MCF 10A (cell line): ENCODE data around the gene PTGIS. TPM values are rescaled to one million over a fixed set of nuclear protein-coding genes. Genes with fewer than 3 reads are reported as not detected.

Experiments used
- BruUV-seq: library from RNA; stranded (reverse); fragments of 400-500 nt; replicated peaks from 2 replicates; lab custom pipeline; 2021; lab: Mats Ljungman, UMichigan
- CTCF ChIA-PET: fragments of 300-600 bp; sonication (Branson Sonifier 250); formaldehyde crosslinking; extraction: SDS; loops from one replicate; lab custom pipeline; 2021; ENCODE audit warnings: antibody characterized with exemption, inconsistent platforms; lab: Yijun Ruan, JAX
- POLR2A ChIA-PET: fragments of 300-600, 350-650 bp; sonication (Branson Sonifier 250); formaldehyde crosslinking; extraction: SDS; loops from one replicate; lab custom pipeline; 2020; ENCODE audit warnings: antibody characterized with exemption, inconsistent platforms; lab: Yijun Ruan, JAX
- DNase-seq: peaks from one replicate; pipeline ENCODE4 v3.0.0-alpha.2; 2018; ENCODE audit not compliant: unreplicated experiment
- H3K27ac Mint-ChIP-seq: one replicate; pipeline ENCODE4 v1.8.0; 2022; ENCODE audit warnings: mild to moderate bottlenecking, low read depth, mixed read lengths; ENCODE audit not compliant: unreplicated experiment
- H3K27me3 Mint-ChIP-seq: one replicate; pipeline ENCODE4 v1.8.0; 2022; ENCODE audit warnings: mixed read lengths; ENCODE audit not compliant: insufficient read depth, unreplicated experiment
- H3K36me3 Mint-ChIP-seq: one replicate; pipeline ENCODE4 v1.8.0; 2022; ENCODE audit warnings: mild to moderate bottlenecking, moderate library complexity, mixed read lengths; ENCODE audit not compliant: insufficient read depth, unreplicated experiment
- H3K4me1 Mint-ChIP-seq: one replicate; pipeline ENCODE4 v1.8.0; 2022; ENCODE audit warnings: mixed read lengths; ENCODE audit not compliant: insufficient read depth, unreplicated experiment
- H3K4me3 Mint-ChIP-seq: one replicate; pipeline ENCODE4 v1.8.0; 2022; ENCODE audit warnings: mild to moderate bottlenecking, moderate library complexity, mixed read lengths; ENCODE audit not compliant: unreplicated experiment
- H3K9me3 Mint-ChIP-seq: one replicate; pipeline ENCODE4 v1.8.0; 2022; ENCODE audit warnings: mixed read lengths; ENCODE audit not compliant: unreplicated experiment
- CTCF ChIP-seq: fragments of 200-600 bp; IDR thresholded peaks from one replicate; pipeline ENCODE4 v1.8.0; 2022; ENCODE audit warnings: antibody characterized with exemption, mild to moderate bottlenecking; ENCODE audit not compliant: unreplicated experiment
- intact Hi-C: fragments of 100-400 bp; cut with micrococcal nuclease; formaldehyde crosslinking; loops from 2 replicates; pipeline ENCODE4 v1.14.1; 2022
- total RNA-seq: library from RNA; stranded (reverse); gene quantifications from 2 replicates; pipeline ENCODE4 v1.2.3, GENCODE V29; 2022

PTGIS gene
- total RNA-seq, 1 experiment from 2014 or later = not detected

GRCh38 chr20:49558826-49559225, 9.1 kb downstream of the PTGIS start:
- CTCF ChIA-PET = interaction anchor here (0.6 to 23.9 kb wide), 3 partner anchors 18 to 48 kb away, joined by 3 to 411 read pairs (median 7); no protein-coding TSS in a partner anchor

GRCh38 chr20:49557449-49557848, 10.5 kb downstream of the PTGIS start:
- ChIA-PET POLR2A (interaction anchor here (0.7 to 1.0 kb wide), 2 partner anchors 21 to 43 kb away, joined by 3 read pairs; no protein-coding TSS in a partner anchor), CTCF (interaction anchor here (0.6 to 23.9 kb wide), 8 partner anchors 12 to 98 kb away, joined by 3 to 411 read pairs (median 4); no protein-coding TSS in a partner anchor)
- no peaks in the 10 kb centered on the region for H3K36me3 Mint-ChIP-seq
- peaks cover 34% of the 10 kb centered on the region for H3K27me3 Mint-ChIP-seq
- H3K4me1 Mint-ChIP-seq = peaks cover 14% of the 10 kb centered on the region
- no peaks in the 10 kb centered on the region for H3K9me3 Mint-ChIP-seq
- intact Hi-C loops = no loop called here
- TF ChIP-seq CTCF = no peak
- no peak overlapping the region for H3K4me3 Mint-ChIP-seq
- no peak overlapping the region for H3K27ac Mint-ChIP-seq
- BruUV-seq = no TSS peak
- no peak for DNase-seq

More at GRCh38 chr20:49558826-49559225, 9.1 kb downstream of the PTGIS start:
- Mint-ChIP-seq H3K27me3 (peaks cover 34% of the 10 kb centered on the region), H3K27ac (no peak overlapping the region), H3K4me3 (no peak overlapping the region), H3K36me3 (no peaks in the 10 kb centered on the region), H3K9me3 (no peaks in the 10 kb centered on the region), H3K4me1 (peaks cover 14% of the 10 kb centered on the region)
- no peak for DNase-seq
- no TSS peak for BruUV-seq
- POLR2A ChIA-PET = interaction anchor here (0.7 kb wide), 1 partner anchor 118 kb away, joined by 3 read pairs; no protein-coding TSS in a partner anchor
- intact Hi-C loops = no loop called here
- TF ChIP-seq CTCF = no peak

- intact Hi-C loops = no loop called here
- DNase-seq = no peak
- Mint-ChIP-seq H3K36me3 (no peaks in the 10 kb centered on the region), H3K9me3 (no peaks in the 10 kb centered on the region), H3K4me3 (no peak overlapping the region), H3K27me3 (peaks cover 34% of the 10 kb centered on the region), H3K4me1 (peaks cover 14% of the 10 kb centered on the region), H3K27ac (no peak overlapping the region)
- BruUV-seq = no TSS peak
- TF ChIP-seq CTCF = no peak
- ChIA-PET POLR2A (interaction anchor here (0.7 to 1.2 kb wide), 4 partner anchors 9 to 44 kb away, joined by 3 read pairs; no protein-coding TSS in a partner anchor), CTCF (interaction anchor here (0.8 to 23.9 kb wide), 7 partner anchors 12 to 310 kb away, joined by 3 to 411 read pairs (median 4); no protein-coding TSS in a partner anchor)
Observed at GRCh38 chr20:49556621-49557020, 11.3 kb downstream of the PTGIS start.

GRCh38 chr20:49549801-49550551, 18.0 kb downstream of the PTGIS start:
- TF ChIP-seq CTCF = no peak
- intact Hi-C loops = no loop called here
- H3K27me3 Mint-ChIP-seq = no peaks in the 10 kb centered on the region
- DNase-seq = no peak
- peaks cover 6% of the 10 kb centered on the region for H3K9me3 Mint-ChIP-seq
- CTCF ChIA-PET = interaction anchor here (1.7 to 23.9 kb wide), 2 partner anchors 8 to 57 kb away, joined by 7 to 411 read pairs; no protein-coding TSS in a partner anchor
- no peak overlapping the region for H3K4me3 Mint-ChIP-seq
- no peak overlapping the region for H3K27ac Mint-ChIP-seq
- no peaks in the 10 kb centered on the region for H3K36me3 Mint-ChIP-seq
- BruUV-seq = no TSS peak
- H3K4me1 Mint-ChIP-seq = no peaks in the 10 kb centered on the region
- POLR2A ChIA-PET = interaction anchor here (0.8 kb wide), 1 partner anchor 9 kb away, joined by 3 read pairs; no protein-coding TSS in a partner anchor
